OCI-LY7 (cell line): ENCODE results near the gene PSEN1. TPM values are rescaled to one million over a fixed set of nuclear protein-coding genes. Genes with fewer than 3 reads are reported as not detected.
A peak's percentile ranks its signal among the peaks of the same experiment; 100 is the strongest.

Experiments used
- BruUV-seq: library from RNA; stranded (reverse); fragments of 400-500 nt; replicated peaks from 2 replicates; lab custom pipeline; 2021; lab: Mats Ljungman, UMichigan
- CTCF ChIA-PET: fragments of 300-600 bp; sonication (Branson Sonifier 250); formaldehyde crosslinking; loops from one replicate; lab custom pipeline; 2022; ENCODE audit warnings: antibody characterized with exemption; ENCODE audit not compliant: unreplicated experiment; lab: Charles Lee
- POLR2A ChIA-PET: fragments of 300-600 bp; sonication (Branson Sonifier 250); formaldehyde crosslinking; loops from one replicate; lab custom pipeline; 2022; ENCODE audit warnings: antibody characterized with exemption; lab: Charles Lee
- DNase-seq: peaks from one replicate; pipeline ENCODE4 v3.0.0-alpha.2; 2015; ENCODE audit warnings: low spot score
- H2AFZ ChIP-seq: fragments of 200-600 bp; sonication (generic), shearing (Covaris generic); 2 replicates; pipeline ENCODE4 v1.6.1; 2014; ENCODE audit warnings: mild to moderate bottlenecking, antibody characterized with exemption, low read length, moderate library complexity
- H3K27ac ChIP-seq: fragments of 200-600 bp; sonication (generic); 2 replicates; pipeline ENCODE4 v1.5.1; 2014; ENCODE audit warnings: mixed run types, low read depth, mild to moderate bottlenecking, moderate library complexity, low read length, inconsistent platforms; ENCODE audit not compliant: poor library complexity, severe bottlenecking
- H3K36me3 ChIP-seq: fragments of 200-600 bp; sonication (generic); 2 replicates; pipeline ENCODE4 v1.6.1; 2014; ENCODE audit warnings: mild to moderate bottlenecking, antibody characterized with exemption, low read length, moderate library complexity, mixed read lengths; ENCODE audit not compliant: insufficient read depth
- H3K4me1 ChIP-seq: fragments of 200-600 bp; sonication (generic); 2 replicates; pipeline ENCODE4 v1.5.1; 2014; ENCODE audit warnings: mild to moderate bottlenecking, low read length; ENCODE audit not compliant: insufficient read depth, poor library complexity, severe bottlenecking
- H3K4me2 ChIP-seq: fragments of 200-600 bp; sonication (generic); 2 replicates; pipeline ENCODE4 v1.6.1; 2014; ENCODE audit warnings: mild to moderate bottlenecking, low read length
- H3K4me3 ChIP-seq: fragments of 200-600 bp; sonication (generic); 2 replicates; pipeline ENCODE4 v1.5.1; 2014; ENCODE audit warnings: mild to moderate bottlenecking, low read depth, low read length; ENCODE audit not compliant: poor library complexity, severe bottlenecking
- H3K79me2 ChIP-seq: fragments of 200-600 bp; sonication (generic); 2 replicates; pipeline ENCODE4 v1.6.1; 2016; ENCODE audit warnings: low read depth, mild to moderate bottlenecking, low read length, moderate library complexity, mixed read lengths; ENCODE audit not compliant: insufficient read depth
- H3K9me2 ChIP-seq: fragments of 200-600 bp; sonication (generic); 2 replicates; pipeline ENCODE4 v1.6.1; 2016; ENCODE audit warnings: mild to moderate bottlenecking, low read length, mixed read lengths; ENCODE audit not compliant: insufficient read depth
- H3K9me3 ChIP-seq: fragments of 200-600 bp; sonication (generic); 2 replicates; pipeline ENCODE4 v1.6.1; 2014; ENCODE audit warnings: mild to moderate bottlenecking, mixed run types, low read length, mixed read lengths
- H4K20me1 ChIP-seq: fragments of 200-600 bp; sonication (generic); 2 replicates; pipeline ENCODE4 v1.6.1; 2014; ENCODE audit warnings: mild to moderate bottlenecking, antibody characterized with exemption, low read length, moderate library complexity, mixed read lengths; ENCODE audit not compliant: insufficient read depth
- CTCF ChIP-seq: fragments of 200-600 bp; sonication (generic); conservative IDR thresholded peaks from 2 replicates; pipeline ENCODE4 v1.5.1; 2014; ENCODE audit warnings: mild to moderate bottlenecking, antibody characterized with exemption, low read length, moderate library complexity, mixed read lengths
- EZH2phosphoT487 ChIP-seq: fragments of 200-600 bp; sonication (generic); IDR thresholded peaks from 2 replicates; pipeline ENCODE4 v1.6.1; 2018; ENCODE audit warnings: low read depth, borderline replicate concordance, mild to moderate bottlenecking, mixed run types, antibody characterized with exemption, low read length, moderate library complexity, mixed read lengths
- intact Hi-C: fragments of 100-400 bp; cut with micrococcal nuclease; formaldehyde crosslinking; loops from one replicate; pipeline ENCODE4 v1.10.0; 2022; ENCODE audit not compliant: unreplicated experiment
- small RNA-seq: library from RNA; depleted of rRNA; stranded (forward); fragments of <200 nt; gene quantifications from one replicate; pipeline ENCODE3, GENCODE V24; 2014
- total RNA-seq, 2 experiments: library from RNA; depleted of rRNA in 1 of 2; stranded (reverse); fragments of >200 nt in 1 of 2; shearing (Covaris generic) in 1 of 2; gene quantifications; 2 replicates each; pipeline ENCODE4 v1.2.3, GENCODE V29; 2014 to 2022

The PSEN1 gene
- total RNA-seq, 2 experiments from 2014 or later: 24.4 to 28.0 TPM

- Histone ChIP-seq H3K9me2 (no peaks in the 10 kb centered on the region), H3K79me2 (no peaks in the 10 kb centered on the region), H3K4me1 (peaks cover 39% of the 10 kb centered on the region), H3K4me2 (peak overlapping the region; percentile 67), H3K27ac (peak overlapping the region; percentile 47), H3K4me3 (peak overlapping the region; percentile 47), H3K9me3 (no peaks in the 10 kb centered on the region), H2AFZ (peak overlapping the region; percentile 77), H3K36me3 (peaks cover 3% of the 10 kb centered on the region; the same call in 1 of the 2 replicates), H4K20me1 (no peaks in the 10 kb centered on the region)
- DNase-seq: peak; percentile 73
- no TSS peak for BruUV-seq
- TF ChIP-seq EZH2phosphoT487 (no peak), CTCF (no peak)
- intact Hi-C loops: no loop called here
- CTCF ChIA-PET: no interaction called here
- POLR2A ChIA-PET: interaction anchor here (0.5 to 0.9 kb wide), 2 partner anchors 25 to 103 kb away, joined by 3 to 5 read pairs; no protein-coding TSS in a partner anchor
These were observed 133.6 kb downstream of the PSEN1 start for GRCh38 chr14:73269729-73270531.

- no peak overlapping the region for H2AFZ ChIP-seq
- TF ChIP-seq EZH2phosphoT487: no peak
- no peak for TF ChIP-seq CTCF
- DNase-seq: no peak
- no peak overlapping the region for H3K4me2 ChIP-seq
- H3K4me3 ChIP-seq: no peak overlapping the region
- ChIA-PET CTCF (no interaction called here), POLR2A (interaction anchor here (0.7 to 1.3 kb wide), 2 partner anchors 9 to 136 kb away, joined by 3 read pairs; partner anchors contain the start of gene PSEN1)
- H3K9me2 ChIP-seq: no peaks in the 10 kb centered on the region
- H3K4me1 ChIP-seq: peaks cover 39% of the 10 kb centered on the region
- no peak overlapping the region for H3K27ac ChIP-seq
- no peaks in the 10 kb centered on the region for H3K79me2 ChIP-seq
- intact Hi-C loops: no loop called here
- BruUV-seq: no TSS peak
- peaks cover 11% of the 10 kb centered on the region for H3K36me3 ChIP-seq
- no peaks in the 10 kb centered on the region for H4K20me1 ChIP-seq
- no peaks in the 10 kb centered on the region for H3K9me3 ChIP-seq
These were observed 136.1 kb downstream of the PSEN1 start for GRCh38 chr14:73272393-73272792.

Small RNAs within 50 kb of the gene (small RNA-seq; reads per million reads assigned to genes)
- gene AC004858.1: not detected
- gene RNU6-419P: not detected

Other genes starting within 250 kb of the PSEN1 start
- gene DPF3, start 242.4 kb upstream of the PSEN1 start, total RNA-seq (2014; rRNA removed; shearing (Covaris generic)): not detected in 2 replicates
- 0.42 and 0.55 TPM in 2 replicates for gene DPF3, start 242.4 kb upstream of the PSEN1 start, total RNA-seq (2022)
- gene DCAF4, start 210.0 kb upstream of the PSEN1 start, total RNA-seq (2014; rRNA removed; shearing (Covaris generic)): 31.1 and 37.5 TPM in 2 replicates
- 45.9 and 48.8 TPM in 2 replicates for gene DCAF4, start 210.0 kb upstream of the PSEN1 start, total RNA-seq (2022)
- gene ZFYVE1, start 109.4 kb upstream of the PSEN1 start, total RNA-seq (2014; rRNA removed; shearing (Covaris generic)): 8.1 and 11.5 TPM in 2 replicates
- 14.3 and 15.1 TPM in 2 replicates for gene ZFYVE1, start 109.4 kb upstream of the PSEN1 start, total RNA-seq (2022)
- gene RBM25, start 78.0 kb upstream of the PSEN1 start, total RNA-seq (2014; rRNA removed; shearing (Covaris generic)): 60.1 and 70.5 TPM in 2 replicates
- gene RBM25, start 78.0 kb upstream of the PSEN1 start, total RNA-seq (2022): 119 and 120 TPM in 2 replicates
- 2.8 and 4.0 TPM in 2 replicates for gene PAPLN, start 101.0 kb downstream of the PSEN1 start, total RNA-seq (2014; rRNA removed; shearing (Covaris generic))
- 7.9 and 9.0 TPM in 2 replicates for gene PAPLN, start 101.0 kb downstream of the PSEN1 start, total RNA-seq (2022)